ENCODE measurements around the gene PPIL4.
"Not testable (repeated sequence)": the region's sequence is repeated elsewhere in the genome, so short reads cannot be mapped to it uniquely, and the experiment has no call there.

Gene PPIL4

GRCh38 chr6:149461670-149462069, 84.2 kb downstream of the PPIL4 start:
- no peak overlapping the region for H3K27ac ChIP-seq
- DNase-seq (ENCODE audit: low read depth, low spot score), result no peak
- TF ChIP-seq FOXP2 (optimal IDR thresholded peaks at IDR 0.05; ENCODE audit: control extremely low read depth, extremely low read length, insufficient read depth) (no peak), EZH2 (IDR thresholded peaks at IDR 0.05) (no peak), POLR2AphosphoS5 (IDR thresholded peaks at IDR 0.05; ENCODE audit: borderline replicate concordance, low read depth, low read length) (no peak)
- no peaks in the 10 kb centered on the region for H3K36me3 ChIP-seq (ENCODE audit: insufficient read depth, low read length)
- H3K9me3 ChIP-seq (ENCODE audit: low read depth, low read length), result no peaks in the 10 kb centered on the region
- no peak overlapping the region for H3K4me3 ChIP-seq
- H3K9ac ChIP-seq (ENCODE audit: insufficient read length), result no peak overlapping the region

GRCh38 chr6:149460249-149460648, 85.6 kb downstream of the PPIL4 start:
- not testable (repeated sequence) for DNase-seq (ENCODE audit: low read depth, low spot score); H3K27ac ChIP-seq; H3K36me3 ChIP-seq (ENCODE audit: insufficient read depth, low read length)

GRCh38 chr6:149459761-149460160, 86.1 kb downstream of the PPIL4 start:
- TF ChIP-seq POLR2AphosphoS5 (IDR thresholded peaks at IDR 0.05; ENCODE audit: borderline replicate concordance, low read depth, low read length), result no peak
- TF ChIP-seq FOXP2 (optimal IDR thresholded peaks at IDR 0.05; ENCODE audit: control extremely low read depth, extremely low read length, insufficient read depth), result no peak
- TF ChIP-seq EZH2 (IDR thresholded peaks at IDR 0.05), result no peak
- Histone ChIP-seq H3K9ac (ENCODE audit: insufficient read length) (no peak overlapping the region), H3K9me3 (ENCODE audit: low read depth, low read length) (no peaks in the 10 kb centered on the region), H3K27ac (no peak overlapping the region), H3K4me3 (no peak overlapping the region), H3K36me3 (ENCODE audit: insufficient read depth, low read length) (no peaks in the 10 kb centered on the region)
- no peak for DNase-seq (ENCODE audit: low read depth, low spot score)

More at GRCh38 chr6:149460249-149460648, 85.6 kb downstream of the PPIL4 start:
- H3K4me3 ChIP-seq; H3K9me3 ChIP-seq (ENCODE audit: low read depth, low read length); H3K9ac ChIP-seq (ENCODE audit: insufficient read length): not testable (repeated sequence)

- no peaks in the 10 kb centered on the region for H3K36me3 ChIP-seq (ENCODE audit: insufficient read depth, low read length)
- TF ChIP-seq EZH2 (IDR thresholded peaks at IDR 0.05) (no peak), POLR2AphosphoS5 (IDR thresholded peaks at IDR 0.05; ENCODE audit: borderline replicate concordance, low read depth, low read length) (no peak), FOXP2 (optimal IDR thresholded peaks at IDR 0.05; ENCODE audit: control extremely low read depth, extremely low read length, insufficient read depth) (no peak)
- H3K9ac ChIP-seq (ENCODE audit: insufficient read length), result no peak overlapping the region
- no peak overlapping the region for H3K4me3 ChIP-seq
- H3K27ac ChIP-seq, result no peak overlapping the region
- no peaks in the 10 kb centered on the region for H3K9me3 ChIP-seq (ENCODE audit: low read depth, low read length)
- no peak for DNase-seq (ENCODE audit: low read depth, low spot score)
These were observed 87.0 kb downstream of the PPIL4 start for GRCh38 chr6:149458806-149459205.

DNA sequence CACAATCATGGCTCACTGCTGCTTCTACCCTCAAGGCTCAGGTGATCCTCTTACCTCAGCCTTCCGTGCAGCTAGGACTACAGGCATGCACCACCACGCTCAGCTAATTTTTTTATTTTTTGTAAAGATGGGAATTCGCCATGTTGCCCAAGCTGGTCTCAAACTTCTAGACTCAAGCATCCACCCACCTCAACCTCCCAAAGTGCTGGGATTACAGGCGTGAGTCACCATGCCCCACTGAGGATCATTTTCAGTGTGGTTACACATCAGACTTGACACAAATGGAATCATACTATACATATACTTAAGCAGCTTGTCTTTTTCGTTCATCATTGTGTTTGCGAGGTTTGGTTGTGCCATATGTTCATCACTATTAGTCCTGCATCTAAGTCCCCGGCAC, 87.6 kb downstream of the PPIL4 start:
- no peak for DNase-seq (ENCODE audit: low read depth, low spot score)
- TF ChIP-seq EZH2 (IDR thresholded peaks at IDR 0.05) (no peak), POLR2AphosphoS5 (IDR thresholded peaks at IDR 0.05; ENCODE audit: borderline replicate concordance, low read depth, low read length) (no peak), FOXP2 (optimal IDR thresholded peaks at IDR 0.05; ENCODE audit: control extremely low read depth, extremely low read length, insufficient read depth) (no peak)
- no peaks in the 10 kb centered on the region for H3K9me3 ChIP-seq (ENCODE audit: low read depth, low read length)
- no peak overlapping the region for H3K27ac ChIP-seq
- H3K9ac ChIP-seq (ENCODE audit: insufficient read length), result no peak overlapping the region
- H3K36me3 ChIP-seq (ENCODE audit: insufficient read depth, low read length), result no peaks in the 10 kb centered on the region
- H3K4me3 ChIP-seq, result no peak overlapping the region

DNA sequence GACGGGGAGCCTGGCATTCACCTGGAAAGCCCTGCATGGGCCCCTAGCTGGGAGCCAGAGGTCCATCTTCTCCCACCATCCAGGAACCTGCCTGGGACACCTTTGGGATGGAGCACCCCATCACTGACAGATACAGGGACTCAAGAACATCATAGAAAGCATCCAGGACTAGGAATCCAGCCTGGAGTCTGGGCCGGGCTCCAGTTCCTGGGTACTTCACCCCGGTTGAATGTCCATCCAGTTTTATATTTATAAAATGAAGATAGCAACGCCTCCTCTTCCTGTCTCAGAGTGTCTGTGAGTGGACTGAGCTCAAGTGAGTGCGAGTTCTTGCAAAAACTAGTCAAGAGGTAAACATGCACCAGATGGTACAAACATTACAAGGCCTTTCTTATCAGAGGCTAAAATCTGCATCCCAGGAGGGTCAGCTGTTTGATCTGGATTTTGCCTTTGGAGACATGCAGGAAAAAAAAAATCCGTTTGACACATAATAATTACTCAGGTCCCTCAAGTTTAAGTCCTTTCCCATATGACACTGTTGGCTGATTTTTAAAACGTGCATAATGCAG, 88.4 kb downstream of the PPIL4 start:
- DNase-seq (ENCODE audit: low read depth, low spot score), result no peak
- H3K36me3 ChIP-seq (ENCODE audit: insufficient read depth, low read length), result no peaks in the 10 kb centered on the region
- H3K9ac ChIP-seq (ENCODE audit: insufficient read length), result no peak overlapping the region
- H3K27ac ChIP-seq, result no peak overlapping the region
- no peaks in the 10 kb centered on the region for H3K9me3 ChIP-seq (ENCODE audit: low read depth, low read length)
- H3K4me3 ChIP-seq, result no peak overlapping the region
- TF ChIP-seq EZH2 (IDR thresholded peaks at IDR 0.05), result no peak
- no peak for TF ChIP-seq FOXP2 (optimal IDR thresholded peaks at IDR 0.05; ENCODE audit: control extremely low read depth, extremely low read length, insufficient read depth)
- no peak for TF ChIP-seq POLR2AphosphoS5 (IDR thresholded peaks at IDR 0.05; ENCODE audit: borderline replicate concordance, low read depth, low read length)

GRCh38 chr6:149456311-149457021, 89.4 kb downstream of the PPIL4 start:
- H3K9me3 ChIP-seq (ENCODE audit: low read depth, low read length), result no peaks in the 10 kb centered on the region
- H3K27ac ChIP-seq, result no peak overlapping the region
- no peak overlapping the region for H3K4me3 ChIP-seq
- TF ChIP-seq FOXP2 (optimal IDR thresholded peaks at IDR 0.05; ENCODE audit: control extremely low read depth, extremely low read length, insufficient read depth) (no peak), EZH2 (IDR thresholded peaks at IDR 0.05) (no peak), POLR2AphosphoS5 (IDR thresholded peaks at IDR 0.05; ENCODE audit: borderline replicate concordance, low read depth, low read length) (no peak)
- no peak for DNase-seq (ENCODE audit: low read depth, low spot score)
- H3K36me3 ChIP-seq (ENCODE audit: insufficient read depth, low read length), result no peaks in the 10 kb centered on the region
- H3K9ac ChIP-seq (ENCODE audit: insufficient read length), result no peak overlapping the region

- DNase-seq (ENCODE audit: low read depth, low spot score), result no peak
- TF ChIP-seq FOXP2 (optimal IDR thresholded peaks at IDR 0.05; ENCODE audit: control extremely low read depth, extremely low read length, insufficient read depth) (no peak), EZH2 (IDR thresholded peaks at IDR 0.05) (no peak), POLR2AphosphoS5 (IDR thresholded peaks at IDR 0.05; ENCODE audit: borderline replicate concordance, low read depth, low read length) (no peak)
- H3K4me3 ChIP-seq, result no peak overlapping the region
- H3K36me3 ChIP-seq (ENCODE audit: insufficient read depth, low read length), result no peaks in the 10 kb centered on the region
- no peak overlapping the region for H3K27ac ChIP-seq
- no peaks in the 10 kb centered on the region for H3K9me3 ChIP-seq (ENCODE audit: low read depth, low read length)
- no peak overlapping the region for H3K9ac ChIP-seq (ENCODE audit: insufficient read length)
These were observed 90.7 kb downstream of the PPIL4 start for GRCh38 chr6:149455031-149455732.

All from SK-N-MC (cell line).